GM12865 (cell line): ENCODE data around the gene RIN2.

Experiments used
- DNase-seq: peaks from one replicate; pipeline ENCODE4 v3.0.0; 2010; ENCODE audit warnings: low read depth
- H3K4me3 ChIP-seq: 2 replicates; pipeline ENCODE4 v1.5.1; 2011; ENCODE audit warnings: mild to moderate bottlenecking, low read depth, low read length, control low read depth
- CTCF ChIP-seq: IDR thresholded peaks from 2 replicates; pipeline ENCODE4 v1.5.1; 2011; ENCODE audit warnings: low read length, control low read depth, low read depth, inconsistent platforms; ENCODE audit not compliant: insufficient read depth; ENCODE audit errors: missing control alignments

The RIN2 gene

DNA sequence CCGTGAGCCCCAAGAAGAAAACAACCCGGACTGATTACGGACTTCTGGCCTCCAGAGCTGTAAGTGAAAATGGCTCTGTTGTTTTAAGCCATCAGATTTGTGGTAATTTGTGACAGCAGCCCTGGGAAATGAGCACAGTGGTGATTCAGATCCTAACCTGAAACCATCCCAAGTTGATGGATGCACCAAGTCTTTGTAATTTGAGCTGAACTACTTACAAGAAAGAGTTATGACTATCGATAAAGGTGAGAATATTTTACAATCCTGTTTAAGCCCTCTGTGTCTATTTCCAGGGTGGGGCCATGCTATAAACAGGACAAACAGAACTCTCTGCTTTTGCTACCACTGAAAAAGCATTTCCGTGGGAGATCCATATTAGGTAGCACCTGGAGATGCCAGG lies 19.1 kb upstream of the RIN2 start:
- H3K4me3 ChIP-seq, result no peak overlapping the region
- no peak for DNase-seq
- TF ChIP-seq CTCF, result no peak

GRCh38 chr20:19739351-19739750 lies 18.7 kb upstream of the RIN2 start:
- DNase-seq, result no peak
- H3K4me3 ChIP-seq, result no peak overlapping the region
- no peak for TF ChIP-seq CTCF

- H3K4me3 ChIP-seq, result no peak overlapping the region
- no peak for DNase-seq
- TF ChIP-seq CTCF, result no peak
Observed at GRCh38 chr20:19740512-19740911, 17.5 kb upstream of the RIN2 start.

DNA sequence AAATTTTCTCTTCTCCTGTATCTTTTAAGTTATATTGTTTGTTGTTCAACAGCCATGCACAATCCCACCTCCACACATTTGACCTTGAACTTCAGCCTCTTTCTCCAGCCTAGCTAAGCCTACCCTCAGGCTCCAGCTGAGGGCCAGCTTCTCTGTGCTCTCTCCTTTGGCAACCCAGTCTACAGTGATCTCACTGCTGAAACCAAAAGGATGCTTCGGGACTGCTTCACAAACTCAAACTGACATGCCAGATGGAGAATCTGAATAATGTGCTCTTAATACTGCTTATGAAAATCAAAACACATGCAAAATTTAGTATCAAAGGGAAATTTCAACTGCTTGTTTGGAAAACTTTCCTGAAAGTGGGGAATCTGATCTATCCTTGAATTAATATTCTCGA lies 16.1 kb upstream of the RIN2 start:
- no peak for DNase-seq
- TF ChIP-seq CTCF, result no peak
- H3K4me3 ChIP-seq, result no peak overlapping the region

DNA sequence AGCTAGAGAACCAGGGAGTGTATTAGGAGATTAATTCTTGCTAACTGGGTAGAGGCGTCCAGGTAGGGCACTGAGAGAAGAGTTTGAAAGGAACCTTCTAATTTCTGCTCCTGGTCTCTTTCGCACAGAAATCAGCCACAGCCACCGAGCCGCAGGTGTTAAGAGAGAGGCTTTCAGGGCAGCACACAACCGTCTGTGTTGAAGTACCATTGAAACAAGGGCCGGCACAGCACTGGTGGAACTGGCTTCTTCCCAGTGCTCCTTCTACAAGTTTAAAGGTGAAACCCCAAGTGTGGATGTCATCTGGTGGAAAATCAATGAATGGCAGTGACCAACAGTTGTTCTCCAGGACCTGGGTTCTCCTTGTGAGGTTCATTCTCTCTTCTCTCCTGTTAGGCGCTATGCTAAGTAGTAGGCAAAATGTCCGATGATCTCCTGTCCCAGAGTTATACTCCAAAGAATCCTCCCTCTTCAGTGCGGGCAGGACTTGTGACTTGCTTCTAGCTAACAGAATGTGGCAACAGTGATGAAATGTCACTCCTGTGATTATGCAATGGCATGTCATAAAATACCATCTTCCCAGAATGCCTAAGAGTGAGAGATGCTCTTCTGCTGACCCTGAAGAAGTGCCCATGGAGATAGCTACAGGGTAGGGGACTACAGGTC lies 15.0 kb upstream of the RIN2 start:
- TF ChIP-seq CTCF, result no peak
- DNase-seq, result no peak
- no peak overlapping the region for H3K4me3 ChIP-seq

DNA sequence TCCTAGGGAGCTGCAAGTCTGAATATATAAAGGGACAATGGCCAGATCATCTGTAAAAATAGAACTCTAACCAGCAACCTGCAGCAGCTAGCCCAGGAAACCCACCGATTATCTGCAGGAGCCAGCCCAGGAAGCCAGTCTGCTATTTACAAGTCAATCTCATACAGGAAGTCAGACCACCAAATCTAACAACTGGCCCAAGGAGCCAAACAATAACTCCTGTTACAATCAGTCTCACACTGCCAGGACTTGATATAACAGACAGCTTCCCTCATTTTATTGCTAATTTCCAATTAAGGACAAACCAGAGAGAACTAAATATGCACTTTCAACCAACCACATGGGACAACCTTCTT lies 14.4 kb upstream of the RIN2 start:
- H3K4me3 ChIP-seq, result no peak overlapping the region
- DNase-seq, result no peak
- TF ChIP-seq CTCF, result no peak

DNA sequence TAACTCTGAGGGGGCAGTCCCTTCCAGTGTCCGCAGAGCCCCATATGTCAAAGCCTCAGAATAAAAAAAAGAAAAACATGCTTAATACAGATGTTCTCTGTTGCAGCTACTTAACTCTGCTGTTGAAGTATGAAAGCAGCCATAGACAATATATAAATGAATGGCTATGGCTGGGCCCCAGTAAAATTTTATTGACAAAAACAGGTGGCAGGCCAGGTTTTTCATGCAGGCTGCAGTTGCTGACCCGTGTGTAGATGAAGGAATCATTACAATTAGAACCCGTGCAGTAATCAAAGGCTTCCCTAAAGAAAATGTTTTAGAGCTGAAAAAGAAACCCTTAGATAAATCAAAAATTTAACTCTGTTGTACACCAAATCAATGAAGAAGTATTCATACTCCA lies 13.0 kb upstream of the RIN2 start:
- no peak for TF ChIP-seq CTCF
- no peak overlapping the region for H3K4me3 ChIP-seq
- no peak for DNase-seq
